Activated T-helper 17 cell treated with anti-CD3 and anti-CD28 coated beads, Interleukin-2, amount 50 U/mL, for 72 hours (primary cell): ENCODE results near the gene HMG20A. TPM values are rescaled to one million over a fixed set of nuclear protein-coding genes. Genes with fewer than 3 reads are reported as not detected.
A peak's percentile ranks its signal among the peaks of the same experiment; 100 is the strongest.

ENCODE experiments used
- ATAC-seq: fragments of 150-1000 bp; cut with Tn5 transposase; replicated peaks from 2 replicates; pipeline ENCODE4 v1.10.0; 2021; ENCODE audit warnings: mild to moderate bottlenecking, moderate library complexity
- H3K27ac Mint-ChIP-seq: one replicate; pipeline ENCODE4 v1.8.0; 2022; ENCODE audit warnings: mixed read lengths
- H3K27me3 Mint-ChIP-seq: one replicate; pipeline ENCODE4 v1.8.0; 2022; ENCODE audit warnings: mixed read lengths
- H3K36me3 Mint-ChIP-seq: one replicate; pipeline ENCODE4 v1.8.0; 2022; ENCODE audit warnings: low read depth, mild to moderate bottlenecking, mixed read lengths
- H3K4me1 Mint-ChIP-seq: one replicate; pipeline ENCODE4 v1.8.0; 2022; ENCODE audit warnings: mixed read lengths
- H3K4me3 Mint-ChIP-seq: one replicate; pipeline ENCODE4 v1.8.0; 2022; ENCODE audit warnings: mild to moderate bottlenecking, mixed read lengths
- H3K9me3 Mint-ChIP-seq: one replicate; pipeline ENCODE4 v1.8.0; 2022; ENCODE audit warnings: mixed read lengths
- total RNA-seq, 2 donors: library from RNA; stranded (reverse); gene quantifications; one replicate each; pipeline ENCODE4 v1.2.3, GENCODE V29; 2022

Gene HMG20A
- total RNA-seq, 2 donors from 2014 or later = 30.4 to 31.2 TPM

GRCh38 chr15:77436822-77437221 lies 16.1 kb downstream of the HMG20A start:
- Mint-ChIP-seq H3K27ac (no peak overlapping the region), H3K27me3 (no peaks in the 10 kb centered on the region), H3K36me3 (no peaks in the 10 kb centered on the region), H3K9me3 (no peaks in the 10 kb centered on the region), H3K4me3 (no peak overlapping the region), H3K4me1 (peaks cover 13% of the 10 kb centered on the region)
- no peak for ATAC-seq

GRCh38 chr15:77437264-77437663 lies 16.6 kb downstream of the HMG20A start:
- no peaks in the 10 kb centered on the region for H3K36me3 Mint-ChIP-seq
- H3K4me1 Mint-ChIP-seq = peaks cover 13% of the 10 kb centered on the region
- no peak overlapping the region for H3K27ac Mint-ChIP-seq
- H3K4me3 Mint-ChIP-seq = no peak overlapping the region
- no peak for ATAC-seq
- no peaks in the 10 kb centered on the region for H3K9me3 Mint-ChIP-seq
- no peaks in the 10 kb centered on the region for H3K27me3 Mint-ChIP-seq

GRCh38 chr15:77440378-77440999 lies 19.8 kb downstream of the HMG20A start:
- Mint-ChIP-seq H3K4me3 (no peak overlapping the region), H3K9me3 (no peaks in the 10 kb centered on the region), H3K27me3 (no peaks in the 10 kb centered on the region), H3K36me3 (no peaks in the 10 kb centered on the region), H3K27ac (no peak overlapping the region), H3K4me1 (peaks cover 13% of the 10 kb centered on the region)
- no peak for ATAC-seq

GRCh38 chr15:77446840-77447390 lies 26.2 kb downstream of the HMG20A start:
- Mint-ChIP-seq H3K9me3 (no peaks in the 10 kb centered on the region), H3K36me3 (peaks cover 18% of the 10 kb centered on the region), H3K4me3 (no peak overlapping the region), H3K4me1 (no peaks in the 10 kb centered on the region), H3K27ac (no peak overlapping the region), H3K27me3 (no peaks in the 10 kb centered on the region)
- no peak for ATAC-seq

GRCh38 chr15:77454265-77454664 lies 33.6 kb downstream of the HMG20A start:
- Mint-ChIP-seq H3K4me1 (peaks cover 18% of the 10 kb centered on the region), H3K4me3 (no peak overlapping the region), H3K27me3 (no peaks in the 10 kb centered on the region), H3K27ac (no peak overlapping the region), H3K36me3 (peaks cover 6% of the 10 kb centered on the region), H3K9me3 (no peaks in the 10 kb centered on the region)
- ATAC-seq = no peak

GRCh38 chr15:77454951-77455350 lies 34.3 kb downstream of the HMG20A start:
- peaks cover 19% of the 10 kb centered on the region for H3K4me1 Mint-ChIP-seq
- H3K9me3 Mint-ChIP-seq = no peaks in the 10 kb centered on the region
- peaks cover 12% of the 10 kb centered on the region for H3K36me3 Mint-ChIP-seq
- no peak overlapping the region for H3K27ac Mint-ChIP-seq
- H3K4me3 Mint-ChIP-seq = no peak overlapping the region
- H3K27me3 Mint-ChIP-seq = no peaks in the 10 kb centered on the region
- no peak for ATAC-seq

GRCh38 chr15:77455696-77456321 lies 35.1 kb downstream of the HMG20A start:
- Mint-ChIP-seq H3K4me3 (no peak overlapping the region), H3K4me1 (peaks cover 23% of the 10 kb centered on the region), H3K9me3 (no peaks in the 10 kb centered on the region), H3K36me3 (peaks cover 21% of the 10 kb centered on the region), H3K27me3 (no peaks in the 10 kb centered on the region), H3K27ac (no peak overlapping the region)
- peak; percentile 51 for ATAC-seq

- Mint-ChIP-seq H3K27me3 (no peaks in the 10 kb centered on the region), H3K36me3 (peaks cover 29% of the 10 kb centered on the region), H3K4me1 (peaks cover 23% of the 10 kb centered on the region), H3K9me3 (no peaks in the 10 kb centered on the region), H3K4me3 (no peak overlapping the region), H3K27ac (no peak overlapping the region)
- ATAC-seq = no peak
Measured at GRCh38 chr15:77456746-77457145, 36.1 kb downstream of the HMG20A start.

GRCh38 chr15:77457191-77457904 lies 36.7 kb downstream of the HMG20A start:
- H3K27ac Mint-ChIP-seq = no peak overlapping the region
- peaks cover 23% of the 10 kb centered on the region for H3K4me1 Mint-ChIP-seq
- no peaks in the 10 kb centered on the region for H3K9me3 Mint-ChIP-seq
- no peak overlapping the region for H3K4me3 Mint-ChIP-seq
- H3K27me3 Mint-ChIP-seq = no peaks in the 10 kb centered on the region
- peak; percentile 44 for ATAC-seq
- H3K36me3 Mint-ChIP-seq = peaks cover 29% of the 10 kb centered on the region

- ATAC-seq = no peak
- peaks cover 23% of the 10 kb centered on the region for H3K4me1 Mint-ChIP-seq
- H3K9me3 Mint-ChIP-seq = no peaks in the 10 kb centered on the region
- no peaks in the 10 kb centered on the region for H3K27me3 Mint-ChIP-seq
- H3K36me3 Mint-ChIP-seq = peaks cover 29% of the 10 kb centered on the region
- no peak overlapping the region for H3K27ac Mint-ChIP-seq
- H3K4me3 Mint-ChIP-seq = no peak overlapping the region
Measured at GRCh38 chr15:77457905-77458265, 37.2 kb downstream of the HMG20A start.

GRCh38 chr15:77459031-77459430 lies 38.3 kb downstream of the HMG20A start:
- Mint-ChIP-seq H3K4me1 (peaks cover 23% of the 10 kb centered on the region), H3K4me3 (no peak overlapping the region), H3K9me3 (no peaks in the 10 kb centered on the region)

GRCh38 chr15:77461486-77461885 lies 40.8 kb downstream of the HMG20A start:
- Mint-ChIP-seq H3K36me3 (peaks cover 41% of the 10 kb centered on the region), H3K27me3 (no peaks in the 10 kb centered on the region), H3K27ac (no peak overlapping the region), H3K4me1 (peaks cover 16% of the 10 kb centered on the region), H3K4me3 (no peak overlapping the region), H3K9me3 (no peaks in the 10 kb centered on the region)
- no peak for ATAC-seq

More at GRCh38 chr15:77459031-77459430, 38.3 kb downstream of the HMG20A start:
- Mint-ChIP-seq H3K27ac (peak overlapping the region; percentile 14), H3K27me3 (no peaks in the 10 kb centered on the region), H3K36me3 (peaks cover 29% of the 10 kb centered on the region)
- no peak for ATAC-seq

GRCh38 chr15:77464129-77464865 lies 43.6 kb downstream of the HMG20A start:
- H3K36me3 Mint-ChIP-seq = peaks cover 61% of the 10 kb centered on the region
- H3K27ac Mint-ChIP-seq = no peak overlapping the region
- ATAC-seq = no peak
- H3K4me1 Mint-ChIP-seq = peaks cover 5% of the 10 kb centered on the region
- no peaks in the 10 kb centered on the region for H3K9me3 Mint-ChIP-seq
- H3K4me3 Mint-ChIP-seq = no peak overlapping the region
- no peaks in the 10 kb centered on the region for H3K27me3 Mint-ChIP-seq

GRCh38 chr15:77466521-77466920 lies 45.8 kb downstream of the HMG20A start:
- H3K9me3 Mint-ChIP-seq = no peaks in the 10 kb centered on the region
- H3K4me3 Mint-ChIP-seq = no peak overlapping the region
- no peak overlapping the region for H3K27ac Mint-ChIP-seq
- peaks cover 59% of the 10 kb centered on the region for H3K36me3 Mint-ChIP-seq
- H3K4me1 Mint-ChIP-seq = no peaks in the 10 kb centered on the region
- no peak for ATAC-seq
- H3K27me3 Mint-ChIP-seq = no peaks in the 10 kb centered on the region
